NCI-H748 (cell line): ENCODE results near the gene FAM47E.

Experiments used
- DNase-seq: peaks from one replicate; lab custom pipeline; 2025; ENCODE audit not compliant: unreplicated experiment; lab: John Stamatoyannopoulos, UW

FAM47E gene

GRCh38 chr4:76326515-76326914 lies 75.0 kb downstream of the FAM47E start:
- no peak for DNase-seq
